ENCODE measurements around the gene PIP4P1.

DNA sequence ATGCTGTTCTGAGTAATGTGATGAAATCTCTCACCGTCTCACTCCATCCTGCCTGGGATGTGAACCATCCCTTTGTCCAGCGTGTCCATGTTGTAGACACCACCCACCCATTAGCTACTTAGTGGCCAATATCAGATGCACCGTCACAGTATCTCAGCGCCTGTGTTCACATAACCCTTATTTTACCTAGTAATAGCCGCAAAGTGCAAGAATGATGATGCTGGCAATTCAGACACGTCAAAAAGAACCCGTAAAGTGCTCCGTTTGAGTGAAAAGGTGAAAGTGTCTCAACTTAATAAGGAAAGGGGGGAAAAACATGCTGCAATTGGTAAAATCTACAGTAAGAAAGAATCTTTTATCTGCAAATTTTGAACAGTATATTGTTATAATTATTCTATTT lies 47.1 kb upstream of the PIP4P1 start:
- TF ChIP-seq, protein P1, sequence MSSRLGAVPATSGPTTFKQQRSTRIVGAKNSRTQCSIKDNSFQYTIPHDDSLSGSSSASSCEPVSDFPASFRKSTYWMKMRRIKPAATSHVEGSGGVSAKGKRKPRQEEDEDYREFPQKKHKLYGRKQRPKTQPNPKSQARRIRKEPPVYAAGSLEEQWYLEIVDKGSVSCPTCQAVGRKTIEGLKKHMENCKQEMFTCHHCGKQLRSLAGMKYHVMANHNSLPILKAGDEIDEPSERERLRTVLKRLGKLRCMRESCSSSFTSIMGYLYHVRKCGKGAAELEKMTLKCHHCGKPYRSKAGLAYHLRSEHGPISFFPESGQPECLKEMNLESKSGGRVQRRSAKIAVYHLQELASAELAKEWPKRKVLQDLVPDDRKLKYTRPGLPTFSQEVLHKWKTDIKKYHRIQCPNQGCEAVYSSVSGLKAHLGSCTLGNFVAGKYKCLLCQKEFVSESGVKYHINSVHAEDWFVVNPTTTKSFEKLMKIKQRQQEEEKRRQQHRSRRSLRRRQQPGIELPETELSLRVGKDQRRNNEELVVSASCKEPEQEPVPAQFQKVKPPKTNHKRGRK (tag; IDR thresholded peaks at IDR 0.05) = no peak
- TF ChIP-seq NFYB (IDR thresholded peaks at IDR 0.05; ENCODE audit: extremely low read depth, insufficient read length) = no peak
- no peak for TF ChIP-seq CC2D1A (IDR thresholded peaks at IDR 0.05)
- TF ChIP-seq FOXK2 (conservative IDR thresholded peaks at IDR 0.05 in 1 of 2, IDR thresholded peaks at IDR 0.05 in 1 of 2; ENCODE audit: low read depth in 2 of 2) = no peak
- TF ChIP-seq SNRNP70 (optimal IDR thresholded peaks at IDR 0.05; ENCODE audit: low read depth, low read length) = no peak
- TF ChIP-seq TCF7L2 (IDR thresholded peaks at IDR 0.05; ENCODE audit: low read depth, low read length) = no peak
- no peak for TF ChIP-seq SLC30A9 (CRISPR knock-in tag; IDR thresholded peaks at IDR 0.05)
- no peak for TF ChIP-seq MYC (IDR thresholded peaks at IDR 0.05; ENCODE audit: low read depth, low read length)
- TF ChIP-seq MYC (CRISPR knock-in tag; IDR thresholded peaks at IDR 0.05; ENCODE audit: borderline replicate concordance, low read depth) = no peak
